HL-60/S4 (cell line): Measurements from ENCODE around the gene SRSF4.

Experiments used
- in situ Hi-C: fragments of 300-500 bp; cut with MboI; formaldehyde crosslinking; loops from 2 replicates; pipeline ENCODE4 v1.14.3; 2022; ENCODE audit warnings: low sequenced_read_pairs

SRSF4 gene

DNA sequence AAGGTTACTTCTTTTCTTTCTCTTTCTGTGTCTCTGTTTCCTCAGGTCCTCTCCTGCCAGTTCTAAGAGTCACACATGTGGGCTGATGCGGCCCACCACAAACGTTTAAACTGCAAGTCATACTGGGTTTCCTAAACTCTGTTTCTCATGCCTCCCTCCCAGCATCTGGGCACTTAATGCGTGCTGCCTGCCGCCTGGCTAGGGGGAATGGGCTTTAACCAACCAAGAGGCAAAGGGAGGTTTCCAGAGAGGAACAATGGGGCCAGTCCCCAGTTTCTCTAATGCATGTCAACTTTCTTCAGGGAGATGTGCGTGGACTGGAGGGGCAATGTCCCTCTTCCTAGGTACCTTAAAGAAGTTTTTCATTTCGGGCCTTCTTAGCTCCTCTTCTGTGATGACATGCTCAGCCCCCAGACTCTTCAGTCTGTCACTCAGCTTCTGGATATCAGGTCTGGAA is 19.9 kb upstream of the SRSF4 start:
- in situ Hi-C loops, result loop anchor here (5.0 kb wide), 1 partner anchor 319 kb away; no protein-coding TSS in a partner anchor

DNA sequence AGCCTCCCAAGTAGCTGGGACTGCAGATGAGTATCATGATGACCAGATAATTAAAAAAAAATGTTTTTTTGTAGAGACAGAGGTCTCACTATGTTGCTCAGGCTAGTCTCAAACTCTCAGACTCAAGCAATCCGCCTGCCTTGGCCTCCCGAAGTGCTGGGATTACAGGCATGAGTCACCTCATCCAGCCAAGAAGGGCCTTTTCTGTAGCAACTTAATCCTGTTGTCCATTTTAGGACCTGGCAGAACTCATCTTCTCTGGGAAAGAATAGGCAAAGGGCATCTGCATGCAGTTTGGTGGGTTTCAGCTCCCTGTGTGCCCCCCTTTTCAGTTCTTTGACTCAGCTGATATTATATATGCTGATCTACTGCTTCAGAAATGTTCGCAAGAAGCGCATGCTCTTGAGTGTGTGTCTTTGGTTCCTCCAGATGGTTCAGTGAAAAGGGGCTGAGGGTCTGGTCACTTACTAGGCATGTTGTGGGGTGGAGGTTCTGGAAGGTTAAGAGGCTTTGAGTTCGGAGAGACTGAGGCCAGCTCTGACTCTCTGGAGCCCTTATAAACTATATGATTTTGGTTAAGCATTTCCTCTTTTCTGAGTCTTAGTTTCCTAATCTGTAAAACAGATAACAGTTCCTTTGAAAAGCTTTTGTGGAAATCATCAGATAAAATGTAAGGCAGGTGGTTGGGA is 19.4 kb upstream of the SRSF4 start:
- in situ Hi-C loops, result loop anchor here (5.0 kb wide), 1 partner anchor 319 kb away; no protein-coding TSS in a partner anchor

DNA sequence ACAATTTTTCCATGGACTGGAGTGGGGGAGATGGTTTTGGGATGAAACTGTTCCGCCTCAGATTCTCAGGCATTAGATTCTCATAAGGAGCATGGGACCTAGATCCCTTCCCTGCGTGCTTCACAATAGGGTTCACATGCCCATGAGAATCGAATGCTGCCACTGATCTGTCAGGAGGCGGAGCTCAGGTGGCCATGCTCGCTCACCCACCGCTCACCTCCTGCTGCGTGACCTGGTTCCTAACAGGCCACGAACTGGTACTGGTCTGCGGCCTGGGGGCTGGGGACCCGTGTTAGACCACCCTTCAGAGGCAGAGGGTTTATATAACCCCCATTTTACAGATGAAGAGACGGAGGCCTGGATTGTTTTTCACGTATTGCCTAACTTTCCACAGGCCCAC is 16.3 kb upstream of the SRSF4 start:
- in situ Hi-C loops, result loop anchor here (10.0 kb wide), 1 partner anchor 413 kb away; no protein-coding TSS in a partner anchor

DNA sequence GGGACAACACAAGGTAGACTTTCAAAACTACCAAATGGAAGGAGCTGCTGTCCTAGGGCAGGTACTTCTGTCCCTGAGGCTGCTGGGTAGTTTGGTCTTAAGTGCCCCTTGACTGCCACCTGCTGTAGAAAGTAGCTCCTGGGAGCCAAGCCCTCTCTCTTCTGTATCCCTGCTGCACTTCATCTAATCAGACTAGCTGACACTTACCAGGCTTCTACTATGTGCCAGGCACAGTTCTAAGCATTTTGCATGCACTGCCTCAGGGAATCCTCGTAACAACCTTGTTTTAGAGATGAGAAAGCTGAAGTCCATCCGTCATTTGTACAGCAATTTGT is 15.9 kb upstream of the SRSF4 start:
- in situ Hi-C loops, result loop anchor here (10.0 kb wide), 1 partner anchor 413 kb away; no protein-coding TSS in a partner anchor

DNA sequence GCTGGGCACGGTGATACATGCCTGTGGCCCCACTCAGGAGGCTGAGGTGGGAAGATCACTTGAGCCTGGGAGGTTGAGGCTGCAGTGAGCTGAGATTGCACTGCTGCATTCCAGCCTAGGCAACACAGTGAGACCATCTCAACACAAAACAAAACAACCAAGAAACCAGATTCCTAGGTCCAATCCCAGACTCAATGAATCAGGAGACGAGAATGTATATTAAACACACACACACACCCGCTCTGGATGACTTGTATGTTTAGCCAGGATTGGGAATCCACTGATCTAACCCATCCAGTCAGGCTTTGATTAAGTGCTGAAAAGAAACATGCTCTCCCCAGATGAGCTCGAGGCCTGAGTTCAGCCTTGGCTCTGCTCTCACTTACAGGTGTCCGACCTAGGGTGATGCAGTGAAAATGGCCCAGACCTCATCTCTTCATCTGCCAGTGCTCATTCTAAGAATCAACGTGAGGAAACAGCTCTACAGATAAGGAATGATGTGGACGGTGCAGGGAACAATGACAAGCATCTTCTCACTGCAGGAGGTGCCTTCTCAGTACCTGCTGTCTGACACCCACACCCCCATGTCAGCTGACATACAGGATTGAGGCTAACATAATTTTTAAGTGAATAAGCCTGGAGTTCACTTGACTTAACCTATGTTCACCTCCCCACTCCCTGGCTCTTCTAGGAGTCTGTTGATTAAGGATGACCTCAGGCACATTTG is 15.3 kb upstream of the SRSF4 start:
- in situ Hi-C loops, result loop anchor here (10.0 kb wide), 1 partner anchor 412 kb away; no protein-coding TSS in a partner anchor

GRCh38 chr1:29195881-29196291 is 14.2 kb upstream of the SRSF4 start:
- in situ Hi-C loops, result loop anchor here (10.0 kb wide), 1 partner anchor 411 kb away; no protein-coding TSS in a partner anchor

DNA sequence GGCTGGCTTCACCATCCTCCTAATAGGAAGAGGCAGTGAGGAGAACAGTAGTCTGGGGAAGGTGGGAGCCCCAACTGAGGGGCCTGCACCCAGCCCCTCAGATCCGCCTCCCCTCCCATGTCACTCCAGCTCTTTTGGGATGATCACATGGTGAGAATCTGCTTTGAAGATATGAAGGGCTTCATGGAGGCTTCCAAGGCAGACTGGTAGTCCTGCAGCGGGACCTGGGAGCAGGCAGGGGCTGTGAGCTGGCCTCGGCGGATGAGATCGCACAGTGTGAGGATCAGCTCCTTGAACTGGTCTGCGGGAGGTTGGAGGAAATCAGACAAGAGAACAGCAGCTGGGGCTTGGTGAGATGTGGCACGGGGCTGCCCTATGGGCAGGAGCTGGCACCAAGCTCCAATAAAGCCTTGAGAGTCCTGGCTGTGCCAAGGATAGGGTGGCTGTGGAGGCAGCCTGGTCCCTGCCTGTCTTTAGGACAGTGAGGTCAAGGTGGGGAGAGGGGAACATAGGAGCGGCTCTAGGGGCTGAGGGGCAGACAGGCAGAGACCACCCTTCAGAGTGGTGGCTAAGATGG is 12.3 kb upstream of the SRSF4 start:
- in situ Hi-C loops, result loop anchor here (10.0 kb wide), 1 partner anchor 409 kb away; no protein-coding TSS in a partner anchor

DNA sequence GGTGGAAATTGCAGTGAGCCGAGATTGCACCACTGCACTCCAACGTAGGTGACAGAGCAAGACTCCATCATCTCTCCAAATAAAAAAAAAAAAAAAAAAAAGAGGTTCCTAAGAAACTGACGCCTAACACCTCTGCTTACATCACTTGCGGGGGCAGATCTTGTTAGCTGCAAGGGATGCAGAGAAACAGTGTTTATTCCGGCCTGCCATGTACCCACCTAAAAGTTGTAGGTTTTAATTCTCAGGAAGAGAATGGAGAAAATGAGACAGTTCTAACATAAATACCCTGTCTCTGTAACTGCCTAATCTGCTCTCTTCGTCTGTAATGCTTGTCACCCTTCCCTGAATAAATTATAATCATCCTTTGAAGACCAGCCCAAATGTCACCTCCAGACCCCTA is 9.0 kb upstream of the SRSF4 start:
- in situ Hi-C loops, result loop anchor here (10.0 kb wide), 1 partner anchor 406 kb away; no protein-coding TSS in a partner anchor

GRCh38 chr1:29186707-29187106 is 5.0 kb upstream of the SRSF4 start:
- in situ Hi-C loops, result no loop called here

GRCh38 chr1:29186252-29186651 is 4.6 kb upstream of the SRSF4 start:
- in situ Hi-C loops, result no loop called here

DNA sequence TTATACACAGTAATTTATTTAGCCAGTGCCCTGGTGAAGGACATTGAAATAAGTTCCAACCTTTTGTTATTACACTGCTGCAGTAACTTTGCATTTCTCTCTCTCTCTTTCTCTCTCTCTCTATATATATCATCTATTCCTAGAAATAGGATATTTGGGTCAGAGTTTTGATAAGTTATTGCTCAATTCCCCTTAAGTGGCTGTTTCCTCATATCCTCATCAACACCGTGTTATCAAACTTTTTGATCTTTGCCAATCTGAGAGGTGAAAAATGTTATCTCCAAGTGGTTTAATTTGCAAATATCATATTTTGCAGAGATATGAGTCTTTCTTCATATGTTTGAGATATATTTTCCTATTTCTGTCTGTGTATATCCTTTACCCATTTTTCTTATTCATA is 1.6 kb upstream of the SRSF4 start:
- in situ Hi-C loops, result no loop called here

DNA sequence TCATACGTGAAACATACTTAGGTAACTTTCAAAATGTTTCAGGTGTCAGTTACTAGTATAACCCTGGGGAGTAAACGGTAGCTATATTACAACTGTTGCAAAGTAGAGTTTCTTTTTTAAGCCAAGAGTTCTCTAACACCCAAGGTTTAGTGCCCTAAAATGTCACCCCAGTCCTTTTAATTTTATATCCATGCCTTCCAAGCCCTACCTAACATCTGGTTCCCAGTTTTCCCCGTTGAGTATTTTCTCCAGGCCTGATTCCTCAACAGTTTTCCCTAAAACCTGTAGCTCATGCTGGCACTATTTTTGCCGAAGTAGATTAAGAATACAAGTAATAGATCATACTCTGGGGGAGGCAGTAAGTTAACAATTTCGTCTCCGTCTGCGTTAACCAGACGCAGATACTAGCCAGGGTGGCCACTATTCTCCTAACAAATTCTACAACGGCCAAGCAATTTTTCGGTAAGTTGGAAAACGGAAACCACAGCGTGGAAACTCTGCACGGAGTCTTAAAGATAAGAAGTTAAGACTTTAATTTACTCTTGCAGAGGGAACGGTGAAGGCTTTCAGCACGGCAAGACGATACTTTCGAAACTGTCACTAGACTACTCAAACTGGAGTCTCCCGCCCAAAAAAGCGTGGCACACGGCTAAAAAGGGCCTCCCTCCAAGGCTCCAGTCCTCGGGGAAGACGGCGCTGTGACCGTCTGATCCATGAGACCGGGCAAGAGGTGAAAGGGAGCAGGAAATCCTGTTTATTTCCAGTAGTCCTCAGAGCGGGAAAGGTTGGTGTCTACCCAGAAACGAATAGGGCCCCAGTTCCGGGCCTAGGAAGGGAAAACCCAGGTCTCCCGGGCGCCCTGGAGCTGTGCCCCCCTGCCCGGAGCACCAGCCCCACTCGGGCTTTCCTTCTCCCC is 945 bp downstream of the SRSF4 start:
- in situ Hi-C loops, result no loop called here

DNA sequence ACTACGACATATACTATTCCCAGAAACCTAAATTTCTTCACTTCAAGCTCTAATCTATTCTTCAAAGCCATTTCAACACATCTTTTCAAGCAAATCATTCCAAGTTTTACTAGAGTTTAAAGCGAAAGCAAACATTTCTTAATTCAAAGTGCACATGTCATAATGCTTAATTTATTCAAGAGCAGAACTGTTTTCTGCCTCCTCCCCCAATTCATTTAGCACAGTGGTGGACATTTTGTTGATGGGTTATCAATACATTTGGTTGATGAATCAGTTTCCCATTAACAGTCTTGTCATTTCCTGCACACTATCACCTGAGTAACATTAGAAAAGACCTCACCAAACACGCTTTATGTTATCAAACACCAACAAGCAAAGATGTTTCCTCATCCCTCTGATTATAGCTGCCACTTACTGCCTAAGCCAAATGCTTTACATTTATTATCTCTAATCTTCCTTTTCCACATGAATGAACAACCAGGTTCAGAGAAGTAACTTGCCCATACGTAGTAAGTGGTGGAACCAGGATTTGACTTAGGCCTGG is 2.0 kb downstream of the SRSF4 start:
- in situ Hi-C loops, result no loop called here

DNA sequence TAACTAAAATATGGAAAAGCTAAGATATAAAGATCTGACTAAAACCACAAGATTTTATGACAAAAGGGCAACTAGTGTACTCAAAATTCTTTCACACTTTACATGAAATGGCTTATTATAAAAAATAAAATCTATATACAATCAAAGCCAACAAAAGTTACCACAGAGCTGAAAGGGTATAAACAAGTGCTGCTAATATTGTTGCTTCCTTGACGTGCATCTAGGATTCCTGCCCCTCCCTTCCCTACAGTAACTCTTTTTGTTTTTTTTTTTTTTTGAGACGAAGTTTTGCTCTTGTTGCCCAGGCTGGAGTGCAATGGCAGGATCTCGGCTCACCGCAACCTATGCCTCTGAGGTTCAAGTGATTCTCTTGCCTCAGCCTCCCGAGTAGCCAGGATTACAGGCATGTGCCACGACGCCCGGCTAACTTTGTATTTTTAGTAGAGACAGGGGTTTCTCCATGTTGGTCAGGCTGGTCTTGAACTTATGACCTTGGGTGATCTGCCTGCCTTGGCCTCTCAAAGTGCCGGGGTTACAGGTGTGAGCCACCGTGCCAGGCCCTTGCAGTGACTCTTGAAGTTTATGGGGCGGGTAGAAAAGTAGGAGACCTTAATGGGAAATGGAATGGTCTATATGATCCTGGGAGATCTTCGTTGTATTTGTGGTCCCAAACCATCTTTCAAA is 4.5 kb downstream of the SRSF4 start:
- in situ Hi-C loops, result no loop called here

GRCh38 chr1:29176576-29176975 is 5.1 kb downstream of the SRSF4 start:
- in situ Hi-C loops, result no loop called here

GRCh38 chr1:29172415-29172939 is 9.2 kb downstream of the SRSF4 start:
- in situ Hi-C loops, result no loop called here

- in situ Hi-C loops, result no loop called here
Observed at GRCh38 chr1:29171521-29171920, 10.2 kb downstream of the SRSF4 start.

GRCh38 chr1:29171089-29171488 is 10.6 kb downstream of the SRSF4 start:
- in situ Hi-C loops, result no loop called here

DNA sequence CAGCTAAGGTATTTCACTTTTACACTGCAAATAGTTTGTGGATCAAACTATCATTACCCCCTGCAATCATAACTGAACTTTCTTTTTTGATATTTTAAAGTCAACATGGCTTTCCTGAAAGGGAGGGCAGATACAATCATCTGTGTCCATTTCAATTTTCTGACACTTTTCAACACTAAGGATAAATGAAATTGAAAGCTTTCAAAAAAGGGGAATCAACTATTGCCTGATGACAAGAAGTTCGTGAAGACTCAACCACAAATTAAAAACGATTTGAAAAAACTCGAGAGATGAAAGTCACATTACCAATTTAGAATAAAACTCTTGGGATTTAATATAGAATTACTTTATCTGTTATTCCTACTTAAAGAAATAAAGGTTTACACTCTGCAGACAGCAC is 11.7 kb downstream of the SRSF4 start:
- in situ Hi-C loops, result no loop called here

DNA sequence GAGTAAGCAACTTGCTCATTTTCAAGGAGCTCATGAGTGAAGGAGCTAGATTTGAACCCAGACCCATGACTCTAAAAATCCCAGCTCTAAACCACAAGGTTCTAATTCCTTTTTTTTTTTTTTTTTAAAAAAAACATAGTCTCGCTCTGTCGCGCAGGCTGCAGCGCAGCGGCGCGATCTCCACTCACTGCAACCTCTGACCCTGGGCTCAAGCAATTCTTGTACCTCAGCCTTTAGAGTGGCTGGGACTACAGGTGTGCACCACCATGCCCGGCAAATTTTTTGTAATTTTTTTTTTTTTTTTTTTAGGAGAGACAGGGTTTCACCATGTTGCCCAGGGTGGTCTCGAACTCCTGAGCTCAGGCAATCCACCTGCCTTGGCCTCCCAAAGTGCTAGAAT is 13.8 kb downstream of the SRSF4 start:
- in situ Hi-C loops, result no loop called here
